GM19372 (cell line): ENCODE measurements around the gene AMPH.
"Not testable (repeated sequence)": the region's sequence is repeated elsewhere in the genome, so short reads cannot be mapped to it uniquely, and the experiment has no call there.

Source experiments
- ATAC-seq: cut with Tn5 transposase; IDR thresholded peaks from one replicate; pipeline ENCODE4 v1.9.1; 2021; ENCODE audit warnings: mild to moderate bottlenecking, low read depth, moderate library complexity; ENCODE audit not compliant: unreplicated experiment

AMPH gene

DNA sequence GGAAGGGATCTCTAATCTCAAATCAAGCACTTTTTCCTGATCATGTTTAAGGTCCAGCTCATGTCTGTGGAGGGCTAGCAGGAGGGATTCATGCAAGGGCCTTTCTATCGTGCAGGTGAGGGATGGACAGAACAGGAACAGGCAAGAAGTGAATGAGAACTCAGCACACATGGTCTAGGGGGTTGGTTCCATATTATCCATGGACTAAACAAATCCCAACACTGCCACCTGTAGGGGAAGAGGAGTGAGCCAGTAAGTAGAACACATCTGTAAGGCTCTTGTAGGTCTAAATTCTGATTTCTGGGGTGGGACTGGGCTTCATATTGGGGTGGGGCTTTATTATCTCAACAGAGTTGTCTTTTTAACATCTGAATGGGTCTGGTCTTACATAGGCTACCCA lies 219.8 kb downstream of the AMPH start:
- no peak for ATAC-seq

DNA sequence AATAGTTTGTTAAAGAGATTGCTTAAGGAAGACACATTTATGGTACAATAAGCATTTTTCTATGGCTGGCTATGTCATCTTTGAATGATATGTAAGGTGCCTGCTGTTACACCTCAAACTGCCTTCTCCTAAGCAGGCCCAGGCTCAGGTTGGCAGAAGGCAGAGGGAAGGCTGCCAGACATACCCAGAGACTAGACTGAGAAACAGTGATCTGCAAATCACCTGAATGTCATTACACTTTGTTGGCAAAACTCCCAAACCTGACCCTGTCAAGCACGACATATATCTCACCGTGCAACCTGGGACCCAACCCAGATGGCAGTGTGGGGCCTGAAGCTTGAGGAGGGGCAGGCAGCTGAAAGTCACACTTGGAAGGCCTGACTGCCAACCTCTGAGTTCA lies 221.1 kb downstream of the AMPH start:
- no peak for ATAC-seq

DNA sequence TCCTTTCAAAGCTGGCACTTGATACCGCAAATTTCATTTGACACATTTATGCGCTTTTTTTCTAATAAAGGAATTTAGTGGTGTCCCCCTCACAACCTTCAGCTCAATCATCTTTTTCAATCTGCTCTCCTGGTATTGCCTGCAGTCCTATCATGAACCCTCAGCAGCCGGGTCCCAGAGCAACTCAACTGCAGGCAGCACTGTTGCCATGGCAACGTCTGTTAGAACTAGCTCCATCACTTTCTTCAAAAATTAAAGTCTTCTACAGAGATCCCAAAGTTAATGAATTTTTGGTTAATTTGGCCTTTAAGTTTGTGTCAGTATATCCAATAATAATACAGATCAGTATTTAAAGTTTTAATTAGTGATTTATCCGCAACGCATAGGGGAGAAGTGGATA lies 221.6 kb downstream of the AMPH start:
- no peak for ATAC-seq

DNA sequence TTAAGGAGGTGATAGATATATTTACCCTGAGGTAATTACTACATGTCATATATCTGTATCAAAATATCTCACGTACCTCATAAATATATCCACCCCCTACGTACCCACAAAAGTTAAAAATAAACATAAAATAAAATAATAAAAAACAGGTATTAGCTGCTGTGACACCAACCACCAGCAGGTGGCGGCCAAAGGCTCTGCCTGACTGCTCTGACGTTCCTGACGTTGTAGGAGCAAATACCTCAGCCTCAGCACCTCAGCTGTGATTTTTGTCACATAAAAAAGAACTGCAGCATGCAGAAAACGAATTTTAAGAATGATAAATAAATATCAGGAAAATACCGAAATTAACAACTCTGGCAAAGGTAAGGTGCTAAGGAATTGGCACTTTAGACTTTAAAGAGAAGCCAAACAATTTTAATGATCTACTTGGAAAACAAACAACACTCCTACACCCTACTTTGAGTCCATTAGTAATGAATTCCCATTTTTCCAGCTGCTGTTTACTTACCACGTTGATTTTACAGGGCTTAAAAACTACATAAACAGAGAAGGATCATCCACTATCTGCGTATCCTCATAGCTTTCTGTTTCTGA lies 232.3 kb downstream of the AMPH start:
- ATAC-seq: no peak

DNA sequence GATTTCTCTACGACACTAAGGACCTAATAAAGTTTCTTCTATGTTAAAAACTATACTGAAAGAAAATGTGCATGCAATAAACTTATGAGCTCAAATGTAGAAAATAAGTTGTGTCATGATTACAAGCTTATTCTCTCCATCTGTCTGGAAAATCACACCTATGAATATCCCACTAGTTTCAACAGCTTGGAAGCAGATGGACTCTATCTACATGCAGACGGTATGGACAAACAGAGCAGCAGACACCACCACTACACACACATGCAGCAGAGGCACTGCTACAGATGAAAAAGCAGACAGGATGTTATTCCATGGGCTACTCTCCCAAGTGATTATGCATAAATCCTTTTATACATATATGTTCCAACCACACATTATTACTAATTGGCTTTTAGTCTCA lies 234.3 kb downstream of the AMPH start:
- ATAC-seq: no peak

DNA sequence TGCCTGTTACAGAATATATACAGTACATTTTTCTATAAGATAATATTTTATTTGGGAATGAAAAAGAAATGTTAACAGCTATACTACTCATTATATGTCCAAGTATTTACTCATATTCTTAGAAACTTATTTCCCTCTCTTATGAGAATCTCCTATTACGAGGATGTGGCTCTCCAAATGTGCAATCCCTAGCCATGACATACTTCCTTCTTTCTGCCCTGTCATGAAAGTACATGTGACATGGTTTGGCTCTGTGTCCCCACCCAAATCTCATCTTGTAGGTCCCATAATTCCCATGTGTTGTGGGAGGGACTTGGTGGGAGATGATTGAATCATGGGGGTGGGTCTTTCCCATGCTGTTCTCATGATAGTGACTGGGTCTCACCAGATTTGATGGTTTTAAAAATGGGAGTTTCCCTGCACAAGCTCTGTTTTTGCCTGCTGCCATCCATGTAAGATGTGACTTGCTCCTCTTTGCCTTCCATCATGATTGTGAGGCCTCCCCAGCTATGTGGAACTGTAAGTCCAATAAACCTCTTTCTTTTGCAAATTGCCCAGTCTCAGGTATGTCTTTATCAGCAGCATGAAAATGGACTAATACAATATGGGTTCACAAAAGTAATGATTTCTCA lies 235.1 kb downstream of the AMPH start:
- not testable (repeated sequence) for ATAC-seq

DNA sequence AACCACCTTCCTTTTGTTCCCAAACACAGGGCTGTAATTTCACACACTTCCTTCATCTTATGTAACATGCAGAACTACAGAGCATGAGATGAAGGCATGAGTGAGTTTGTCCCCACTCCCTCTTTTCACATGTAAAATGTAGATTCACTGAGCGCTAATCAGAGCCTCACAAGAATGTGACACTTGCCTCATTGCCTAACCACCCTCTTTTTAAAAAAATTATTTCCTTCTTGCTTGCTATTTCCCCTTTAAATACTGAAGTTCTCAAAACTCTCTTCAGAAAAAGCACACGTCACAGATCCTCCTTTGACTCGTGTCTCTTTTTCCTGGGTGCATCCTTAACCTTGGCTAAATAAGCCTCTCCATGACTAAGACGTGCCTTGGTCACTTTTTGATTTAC lies 236.5 kb downstream of the AMPH start:
- ATAC-seq: no peak

DNA sequence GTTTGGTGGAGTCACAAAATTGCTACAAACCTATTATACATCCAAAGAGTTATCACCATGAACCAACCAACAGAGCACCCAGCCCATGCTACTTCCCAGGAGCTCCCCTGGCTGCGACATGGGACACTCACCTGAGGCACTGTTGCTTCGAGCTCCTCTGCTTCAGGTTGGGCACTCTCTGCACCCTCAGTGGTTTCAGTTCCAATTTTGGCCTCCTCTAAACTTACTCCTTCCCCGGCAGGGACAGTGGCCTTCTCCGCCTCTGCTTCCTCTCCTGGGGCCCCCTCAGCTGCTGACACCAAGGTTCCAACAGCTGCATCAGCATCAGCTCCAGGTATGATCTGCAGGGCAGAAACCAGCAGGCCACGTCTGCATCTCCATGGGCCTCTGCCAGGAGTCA lies 237.3 kb downstream of the AMPH start:
- ATAC-seq: peak; percentile 87

DNA sequence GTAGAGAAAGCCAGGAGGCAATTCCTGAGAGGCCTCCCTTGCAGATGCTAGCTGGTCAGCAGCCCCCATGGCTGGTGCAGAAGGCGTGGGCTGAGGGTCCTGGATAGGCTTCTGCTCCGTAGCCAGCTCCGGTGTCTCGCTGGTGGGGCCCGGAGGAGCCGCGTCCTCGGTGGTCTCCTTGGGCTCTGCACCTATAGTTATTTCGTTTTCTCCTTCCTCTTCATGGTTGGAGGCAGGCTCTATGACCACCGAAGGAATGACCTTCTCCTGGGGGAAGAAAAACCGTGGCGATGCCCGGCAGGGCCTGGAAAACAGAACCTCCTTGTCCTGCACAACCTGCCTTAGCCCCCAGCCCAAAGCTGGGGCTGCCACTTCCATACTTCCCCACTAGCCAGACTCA lies 239.4 kb downstream of the AMPH start:
- ATAC-seq: no peak

DNA sequence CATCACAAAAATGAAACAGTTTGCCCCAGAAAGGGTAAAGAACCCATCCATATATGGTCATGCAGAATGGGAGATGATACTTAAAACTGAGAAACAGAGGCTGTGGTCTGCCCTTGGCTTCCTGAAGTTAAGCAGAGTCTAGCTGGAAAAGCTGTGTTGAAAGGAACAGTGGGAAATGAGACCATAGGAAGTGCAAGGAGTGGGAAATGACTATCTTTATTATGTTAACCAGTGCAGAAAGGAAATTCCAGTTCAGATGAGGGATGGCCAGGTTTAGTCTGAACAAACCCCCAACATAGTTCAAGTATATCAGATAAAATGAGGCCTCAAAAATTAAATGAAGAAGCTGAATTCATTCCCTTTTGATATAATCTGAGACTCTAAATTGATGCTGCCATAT lies 245.5 kb downstream of the AMPH start:
- no peak for ATAC-seq

DNA sequence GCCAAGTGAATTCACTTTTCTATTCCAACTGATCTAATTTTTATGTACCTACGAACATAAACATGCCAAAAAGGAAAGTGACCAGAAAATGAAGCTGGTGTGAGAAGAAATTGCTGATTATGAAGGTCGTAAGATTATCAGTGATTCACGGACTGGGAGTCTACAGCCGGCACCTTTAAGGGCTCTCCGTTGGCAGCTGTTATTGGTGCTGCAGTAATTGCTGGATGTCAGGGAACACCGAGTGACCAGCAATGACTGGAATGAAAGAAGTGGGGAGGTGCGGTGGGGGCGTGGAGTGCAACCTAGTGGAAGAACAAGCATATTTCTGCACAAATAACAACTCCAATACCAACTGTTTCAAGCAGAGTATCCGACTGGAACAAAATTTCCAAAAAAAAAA lies 247.9 kb downstream of the AMPH start:
- no peak for ATAC-seq

DNA sequence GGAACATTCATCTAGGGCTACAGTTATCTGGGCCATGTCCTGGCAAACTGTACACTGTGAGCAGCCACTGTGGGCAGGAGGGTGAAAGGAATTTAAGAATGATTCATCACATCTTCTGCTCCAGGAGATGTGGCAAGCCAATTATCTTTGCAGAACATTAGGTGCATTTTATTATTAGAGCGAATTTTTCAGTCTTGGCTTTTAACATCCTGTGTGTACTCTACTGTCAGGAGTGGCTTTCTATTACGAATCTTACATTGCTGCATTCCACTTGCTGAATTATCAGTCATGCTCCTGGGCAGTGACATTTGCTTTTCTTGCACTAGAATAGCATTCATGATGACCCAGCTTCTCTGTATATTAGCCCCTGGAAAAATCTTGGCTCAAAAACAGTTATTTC lies 248.5 kb downstream of the AMPH start:
- ATAC-seq: no peak

DNA sequence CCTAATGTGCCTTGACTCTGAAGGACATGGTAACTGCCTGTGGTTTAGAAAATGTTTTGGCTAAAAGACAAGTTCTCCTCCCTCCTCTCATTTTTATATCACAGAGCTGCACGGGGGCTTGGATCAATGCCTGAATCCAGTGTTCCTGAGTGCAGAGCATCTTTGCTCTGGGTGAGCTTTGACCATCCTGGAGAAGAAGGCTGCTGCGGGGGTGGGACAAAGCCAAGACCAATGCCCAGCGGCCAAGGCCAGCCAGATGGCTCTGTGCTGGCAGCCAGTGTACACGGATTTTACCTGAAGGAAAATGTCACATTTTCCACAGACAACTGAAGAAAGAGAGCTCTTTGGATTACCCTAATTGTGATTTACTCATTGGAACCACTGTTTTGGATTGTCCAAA lies 255.7 kb downstream of the AMPH start:
- no peak for ATAC-seq

DNA sequence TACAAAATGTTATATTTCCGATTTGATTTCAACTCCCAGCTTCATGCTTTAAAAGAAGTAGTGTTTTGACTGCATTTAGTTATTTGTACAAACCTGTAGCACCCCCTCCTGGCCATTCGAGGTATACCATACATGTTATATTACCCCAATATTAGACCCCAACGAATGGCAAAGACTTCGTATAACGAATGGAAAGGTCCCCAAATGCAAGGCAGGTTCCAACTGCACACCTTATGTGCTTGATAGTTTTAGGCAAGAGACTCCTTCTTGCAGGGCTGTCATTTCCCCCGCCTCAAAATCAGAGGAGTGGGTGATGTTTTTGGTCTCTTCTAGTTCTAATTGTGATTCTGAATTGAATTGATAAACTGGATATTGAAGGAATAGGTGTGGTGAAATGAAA lies 256.7 kb downstream of the AMPH start:
- no peak for ATAC-seq

DNA sequence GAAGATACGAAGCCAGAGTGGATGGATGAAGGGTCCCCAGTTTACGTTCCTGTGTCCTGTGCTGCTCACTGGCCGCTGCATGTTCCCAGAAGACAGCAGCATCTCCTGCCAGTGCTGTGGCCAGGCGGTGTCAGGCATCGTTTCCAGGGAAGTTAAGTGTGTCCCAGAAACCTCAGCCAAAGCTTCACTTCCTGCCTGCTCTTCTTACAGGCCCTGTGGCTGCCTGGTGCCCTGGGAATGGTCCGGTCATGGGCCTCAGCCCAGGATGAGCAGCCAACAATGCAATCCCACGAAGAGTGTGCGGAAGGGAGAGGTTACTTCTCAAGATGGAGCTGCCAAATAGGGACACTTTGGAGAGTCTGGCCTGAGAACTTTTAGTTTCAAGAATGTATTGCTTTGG lies 258.0 kb downstream of the AMPH start:
- ATAC-seq: no peak

DNA sequence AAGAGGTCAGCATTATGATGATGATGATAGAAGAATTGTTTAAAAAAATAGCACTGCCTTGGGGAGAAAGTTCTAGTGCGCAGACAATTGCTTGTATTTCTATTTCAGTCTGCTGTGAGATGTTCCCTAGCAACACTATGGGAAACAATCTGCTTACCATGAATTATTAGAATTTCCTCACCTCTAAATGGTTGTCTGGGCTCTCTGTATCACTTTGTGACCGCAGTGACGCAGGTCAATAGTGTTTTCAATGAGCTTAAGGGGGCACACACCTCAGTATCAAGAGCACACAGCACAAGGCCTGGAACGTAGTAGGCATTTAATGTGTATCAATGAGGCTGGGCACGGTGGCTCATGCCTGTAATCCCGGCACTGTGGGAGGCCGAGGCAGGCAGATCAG lies 258.9 kb downstream of the AMPH start:
- ATAC-seq: no peak

DNA sequence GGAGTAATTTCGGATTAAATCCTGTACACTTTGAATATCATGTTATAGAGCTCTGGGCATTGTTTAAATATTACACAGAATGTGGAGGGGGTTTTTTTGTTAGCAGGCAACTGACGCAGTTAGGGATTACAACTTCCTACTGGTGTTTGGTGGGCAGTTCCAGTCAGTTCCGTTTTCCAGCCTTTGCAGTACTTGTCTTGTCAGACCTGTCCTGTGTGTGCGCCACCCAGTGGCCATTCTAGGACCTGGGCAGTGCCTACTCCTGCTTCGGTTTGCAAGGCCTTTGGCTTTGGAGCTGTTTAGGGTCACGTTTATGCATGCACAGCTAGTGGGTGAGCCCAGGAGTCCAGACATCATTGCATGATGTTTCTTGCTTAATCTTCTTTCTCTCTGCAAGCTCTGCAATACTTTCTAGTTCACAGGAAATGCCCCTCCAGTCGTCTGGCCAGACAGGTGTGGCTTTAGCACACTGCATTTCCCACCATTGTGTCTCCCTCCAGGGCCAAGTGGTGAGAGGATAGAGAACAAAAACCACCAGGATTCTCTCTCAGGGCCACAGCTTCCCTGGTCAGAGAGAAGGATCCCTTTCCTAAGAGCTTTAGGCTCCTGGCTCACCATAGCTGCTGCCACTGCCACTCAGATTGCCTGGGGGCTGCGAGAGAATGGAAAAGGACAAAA lies 261.2 kb downstream of the AMPH start:
- ATAC-seq: peak; percentile 67

DNA sequence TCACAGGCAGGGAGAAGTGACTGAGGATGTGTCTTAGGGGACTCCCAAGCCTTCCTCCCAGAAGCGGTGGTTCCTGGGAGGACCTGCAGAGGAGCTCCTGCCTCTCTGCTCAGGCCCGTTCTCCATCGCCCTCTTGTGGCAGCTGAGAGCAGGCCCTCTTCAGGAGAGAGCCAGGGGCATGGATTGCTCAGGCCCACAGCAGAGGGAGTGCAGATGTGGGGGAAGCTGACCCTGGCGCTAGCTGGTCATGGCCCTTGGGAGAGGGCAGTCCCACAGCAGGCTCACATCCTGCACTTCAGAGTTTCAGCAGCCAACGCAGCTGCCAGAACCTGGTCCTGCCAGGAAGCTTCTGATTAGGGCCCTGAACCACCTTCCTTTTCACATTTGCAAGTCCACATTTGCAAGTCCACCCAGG lies 263.0 kb downstream of the AMPH start:
- ATAC-seq: peak; percentile 53

DNA sequence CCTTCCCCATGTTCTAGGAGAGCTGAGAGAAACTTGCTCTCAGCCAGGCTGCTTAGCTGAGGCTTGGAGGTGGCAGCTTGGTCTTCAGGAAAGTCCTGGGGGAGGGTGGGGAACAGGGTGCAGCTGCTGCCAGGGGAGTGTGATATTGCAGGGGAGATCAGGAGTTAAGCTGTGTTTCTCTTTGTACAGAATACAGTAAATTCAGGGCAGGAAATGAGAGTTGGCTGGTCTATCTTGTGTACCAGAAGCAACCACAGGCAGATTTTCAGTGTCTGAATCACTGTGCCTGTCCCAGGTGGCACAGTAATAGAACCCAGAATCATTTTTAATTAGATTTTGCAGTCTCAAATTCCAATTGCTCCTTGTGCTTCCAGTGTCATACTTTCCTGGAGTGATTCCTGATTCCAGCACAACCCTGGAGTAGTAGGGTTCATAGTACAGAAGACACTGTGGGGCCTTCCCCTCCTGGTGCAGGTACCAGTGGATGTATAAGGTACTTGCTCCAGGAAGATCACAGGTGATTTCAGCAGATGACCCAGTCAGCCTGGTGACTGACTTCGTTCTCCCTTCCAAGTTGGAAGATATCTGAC lies 263.8 kb downstream of the AMPH start:
- peak; percentile 43 for ATAC-seq

DNA sequence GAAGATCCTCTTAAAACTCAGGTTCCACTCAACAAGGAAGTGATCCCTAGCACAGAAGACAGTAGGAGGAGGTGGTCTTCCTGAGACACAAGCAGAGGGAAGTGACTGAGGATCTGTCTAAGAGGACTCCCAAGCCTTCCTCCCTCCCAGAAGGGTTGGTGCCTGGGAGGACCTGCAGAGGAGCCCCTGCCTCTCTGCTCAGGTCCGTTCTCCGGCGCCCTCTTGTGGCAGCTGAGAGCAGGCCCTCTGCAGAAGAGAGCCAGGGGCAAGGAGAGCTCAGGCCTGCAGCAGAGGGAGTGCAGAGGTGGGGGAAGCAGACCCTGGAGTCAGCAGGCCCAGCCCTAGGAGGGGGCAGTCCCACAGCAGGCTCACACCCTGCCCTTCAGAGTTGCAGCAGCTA lies 267.8 kb downstream of the AMPH start:
- ATAC-seq: not testable (repeated sequence)

DNA sequence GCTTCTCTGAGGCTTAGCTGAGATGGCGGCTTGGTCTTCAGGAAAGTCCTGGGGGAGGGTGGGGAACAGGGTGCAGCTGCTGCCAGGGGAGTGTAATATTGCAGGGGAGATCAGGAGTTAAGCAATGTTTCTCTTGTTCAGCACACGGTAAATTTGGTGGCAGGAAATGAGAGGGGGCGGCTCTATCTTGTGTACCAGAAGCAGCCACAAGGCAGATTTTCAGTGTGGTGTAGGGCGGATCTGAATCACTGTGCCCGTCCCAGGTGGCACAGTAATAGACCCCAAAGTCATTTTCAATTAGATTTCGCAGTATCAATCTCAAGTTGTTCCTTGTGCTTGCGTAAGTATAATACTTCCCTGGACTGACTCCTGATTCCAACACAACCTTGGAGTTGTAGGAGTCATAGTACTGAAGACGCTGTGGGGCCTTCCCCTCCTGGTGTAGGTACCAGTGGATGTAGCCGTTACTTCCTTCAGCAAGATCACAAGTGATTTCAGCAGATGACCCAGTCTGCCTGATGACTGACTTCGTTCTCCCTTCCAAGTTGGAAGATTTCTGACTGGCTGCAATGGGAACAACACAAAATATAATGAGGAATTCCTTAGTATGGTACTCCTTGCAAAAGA lies 268.4 kb downstream of the AMPH start:
- ATAC-seq: peak; percentile 41
